Stimulated activated naive CD4-positive, alpha-beta T cell (primary cell): ENCODE data around the gene PIP4K2C.

Source experiments
- DNase-seq, 6 experiments: peaks; one replicate each; lab custom pipeline; 2025; lab: John Stamatoyannopoulos, UW

The PIP4K2C gene

DNA sequence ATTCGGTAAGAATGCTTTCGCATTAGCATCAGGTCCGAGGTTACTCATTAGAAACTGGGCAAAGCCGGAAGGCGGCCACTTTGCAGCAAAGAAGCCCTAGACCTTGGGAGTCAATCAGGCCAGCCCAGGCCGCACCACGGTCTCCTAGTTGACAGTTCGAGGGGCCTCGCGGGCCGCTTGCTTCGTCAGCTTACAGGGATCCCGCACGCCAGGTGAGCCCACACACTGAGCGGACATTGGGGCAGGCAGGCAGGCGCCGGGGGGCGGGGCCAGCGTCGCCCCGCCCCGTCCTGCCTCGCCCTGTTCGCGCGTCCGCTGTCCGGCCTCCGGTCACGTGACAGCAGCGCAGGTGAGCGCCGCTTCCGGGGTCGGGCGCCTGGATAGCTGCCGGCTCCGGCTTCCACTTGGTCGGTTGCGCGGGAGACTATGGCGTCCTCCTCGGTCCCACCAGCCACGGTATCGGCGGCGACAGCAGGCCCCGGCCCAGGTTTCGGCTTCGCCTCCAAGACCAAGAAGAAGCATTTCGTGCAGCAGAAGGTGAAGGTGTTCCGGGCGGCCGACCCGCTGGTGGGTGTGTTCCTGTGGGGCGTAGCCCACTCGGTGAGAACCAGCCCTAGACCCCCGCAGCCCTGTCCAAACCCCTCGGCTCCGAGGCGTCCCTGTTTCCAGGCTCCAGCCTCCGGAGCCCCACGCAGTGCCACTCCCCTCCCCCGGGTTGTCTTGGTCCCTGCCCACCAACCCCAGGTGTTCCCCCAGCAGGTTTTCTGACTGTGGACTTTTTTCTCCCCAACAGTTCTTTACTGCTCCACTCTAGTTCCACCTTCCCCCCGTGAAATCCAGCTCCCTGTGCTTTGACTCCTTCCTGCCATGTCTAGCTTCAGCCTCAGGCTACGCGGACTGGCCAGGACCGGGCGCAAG lies at the start of gene PIP4K2C:
Gene PIP4K2C, plus strand, starts transcription at position 329 of the 918 bp plus-strand sequence. Its CDS starts 98 bp downstream, at position 427.
- DNase-seq = peak; percentile 54 to 76 (median 66)

DNA sequence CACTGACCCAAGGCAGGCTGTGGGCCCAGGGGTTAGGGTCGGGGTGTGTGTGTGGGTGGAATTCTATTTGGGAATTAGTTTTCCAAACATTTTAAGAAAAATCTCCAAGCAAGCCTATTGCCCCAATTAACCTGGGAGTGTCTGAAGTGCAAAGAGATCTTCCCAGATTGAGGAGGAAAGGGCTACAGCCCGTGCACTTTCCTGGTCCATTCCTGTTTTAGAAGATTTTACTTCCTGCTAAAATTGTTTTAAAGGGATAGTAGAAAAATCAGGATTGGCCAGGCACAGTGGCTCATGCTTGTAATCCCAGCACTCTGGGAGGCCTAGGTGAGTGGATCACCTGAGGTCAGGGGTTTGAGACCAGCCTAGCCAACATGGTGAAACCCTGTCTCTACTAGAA lies 49.3 kb upstream of the PIP4K2C start:
- DNase-seq = no peak

DNA sequence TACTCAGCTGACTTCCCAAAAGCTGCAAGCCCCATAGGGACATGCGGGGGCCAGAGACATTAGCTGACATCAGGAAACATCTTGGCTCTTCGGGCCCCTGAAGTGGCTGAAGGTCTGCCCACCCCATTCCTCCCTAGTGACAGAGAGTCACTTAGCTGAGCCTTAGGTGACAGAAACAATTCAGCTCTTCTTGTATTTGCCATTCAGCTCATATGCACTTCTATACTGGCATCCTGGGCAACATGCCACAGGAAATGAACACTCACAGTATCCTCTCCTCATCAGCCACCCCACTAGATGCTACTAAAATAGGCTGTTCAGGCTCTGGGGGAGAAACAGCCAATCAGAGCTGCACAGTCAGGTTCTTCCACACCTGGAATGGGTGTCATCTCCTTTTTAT lies 47.4 kb upstream of the PIP4K2C start:
- DNase-seq = no peak

DNA sequence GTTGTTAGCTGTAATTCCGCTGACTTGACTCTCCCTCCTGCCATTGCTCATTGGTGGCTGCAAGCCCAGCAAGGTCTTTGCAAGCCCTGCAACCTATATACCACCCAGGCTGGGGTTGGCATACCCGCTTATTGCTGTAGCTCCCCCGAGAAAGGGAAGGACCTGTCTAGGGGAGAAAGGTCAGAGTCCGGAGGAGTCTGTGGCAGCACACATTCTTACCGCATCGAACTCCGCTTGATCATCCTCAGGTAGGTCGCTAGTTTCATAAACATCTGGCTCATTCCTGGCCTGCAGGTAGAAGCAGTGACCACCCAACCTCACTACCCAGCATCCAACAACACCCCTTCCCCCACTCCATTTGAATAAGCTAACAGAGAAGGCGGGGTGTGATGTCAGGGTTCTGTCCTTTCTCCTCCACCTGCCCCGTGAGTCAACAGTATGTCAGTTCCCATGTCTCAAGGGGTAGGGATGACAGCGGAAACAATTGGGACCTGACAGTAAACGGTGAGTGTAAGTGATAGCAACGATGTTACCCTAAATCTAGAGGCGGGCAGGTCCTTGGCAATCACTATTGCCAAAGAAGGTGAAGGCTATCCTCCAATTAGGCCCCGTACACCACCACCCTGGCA lies 45.1 kb upstream of the PIP4K2C start:
- DNase-seq = no peak

DNA sequence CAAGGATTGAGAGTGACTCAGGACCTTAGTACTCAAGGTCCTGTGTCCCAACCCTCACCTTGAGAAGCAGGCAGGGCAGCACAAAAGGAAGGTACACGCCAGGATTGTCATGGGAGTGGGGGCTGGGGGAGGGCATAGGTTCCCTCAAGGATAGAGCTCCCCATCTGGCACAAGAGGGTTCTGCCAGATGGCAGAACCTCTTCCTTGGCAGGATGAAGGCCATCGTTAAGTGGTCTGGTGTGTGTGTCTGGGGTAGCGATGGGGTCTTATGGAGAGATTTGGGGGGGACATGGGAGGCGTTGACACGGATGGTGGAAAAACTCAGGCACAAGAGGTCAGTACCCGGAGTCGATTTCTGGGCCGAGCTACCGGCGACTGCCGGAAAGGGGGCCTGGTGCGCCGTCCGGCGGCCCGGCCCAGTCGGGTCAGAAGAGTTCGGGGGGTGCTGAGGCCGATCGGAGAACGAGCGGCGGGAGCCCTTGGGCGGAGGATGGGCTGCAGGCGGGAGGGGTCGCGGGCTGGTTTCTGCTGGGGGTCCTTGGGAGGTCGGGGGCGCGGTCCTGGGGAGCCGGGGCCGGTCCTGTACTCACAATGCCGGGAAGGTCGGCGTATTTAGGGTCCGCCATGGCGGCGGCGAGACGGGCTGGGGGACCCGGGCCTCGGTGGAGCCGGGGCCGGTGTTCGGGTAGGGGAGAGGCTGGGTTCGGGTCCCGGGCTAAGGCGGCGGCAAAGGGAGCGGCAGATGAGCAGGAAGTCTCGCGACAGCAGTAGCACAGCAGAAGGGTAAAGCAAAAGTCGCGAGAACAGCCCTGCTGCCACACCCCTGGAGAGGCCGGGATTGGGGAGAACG lies 44.3 kb upstream of the PIP4K2C start, which contains the start of gene DCTN2:
Gene DCTN2, minus strand, starts transcription at position 755 of the 850 bp plus-strand sequence. Its CDS starts 129 bp downstream, at position 626.
- peak; percentile 79 to 92 (median 88) for DNase-seq

DNA sequence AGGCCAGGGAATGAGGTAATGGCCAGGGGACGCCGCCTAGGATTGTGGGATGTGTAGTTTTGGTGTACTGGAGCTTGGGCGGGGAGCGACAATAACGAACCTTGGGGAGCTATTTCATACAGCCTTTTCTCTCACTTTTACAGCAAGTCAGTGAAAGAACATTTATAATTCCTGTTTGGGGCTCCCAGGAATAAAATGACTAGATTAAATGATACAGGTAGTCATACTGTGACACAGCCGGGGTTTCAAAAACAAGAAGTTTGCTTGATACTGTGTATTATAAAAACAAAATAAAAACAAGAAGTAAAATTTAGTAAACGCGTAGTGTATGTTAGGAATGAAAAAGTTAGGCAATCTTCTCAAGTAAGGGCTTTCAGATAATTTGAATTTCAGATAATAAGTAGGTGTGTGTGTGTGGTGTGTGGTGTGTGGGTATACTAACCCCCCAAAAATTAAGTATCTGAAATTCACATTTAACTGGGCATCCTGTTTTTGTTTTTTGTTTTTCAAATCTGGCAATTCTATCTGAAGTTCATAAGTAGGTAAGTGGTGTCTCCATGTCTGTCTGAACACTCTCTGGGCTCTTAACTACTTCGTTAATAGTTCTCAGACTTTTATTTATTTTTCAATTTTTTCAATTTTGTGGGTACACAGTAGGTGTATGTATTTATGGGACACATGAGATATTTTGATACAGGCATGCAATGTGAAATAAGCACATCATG lies 43.5 kb upstream of the PIP4K2C start:
- DNase-seq = no peak

DNA sequence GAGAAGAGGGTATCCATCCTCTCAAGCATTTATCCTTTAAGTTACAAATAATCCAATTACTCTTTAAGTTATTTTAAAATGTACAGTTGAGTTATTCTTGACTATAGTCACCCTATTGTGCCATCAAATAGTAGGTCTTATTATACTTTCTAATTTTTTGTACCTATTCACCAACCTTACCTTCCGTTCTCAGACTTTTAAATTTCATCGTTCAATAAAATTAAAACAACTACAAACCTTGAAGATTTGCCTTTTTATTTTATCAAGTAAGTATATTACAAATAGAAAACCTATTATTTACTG lies 43.0 kb upstream of the PIP4K2C start:
- DNase-seq = no peak

DNA sequence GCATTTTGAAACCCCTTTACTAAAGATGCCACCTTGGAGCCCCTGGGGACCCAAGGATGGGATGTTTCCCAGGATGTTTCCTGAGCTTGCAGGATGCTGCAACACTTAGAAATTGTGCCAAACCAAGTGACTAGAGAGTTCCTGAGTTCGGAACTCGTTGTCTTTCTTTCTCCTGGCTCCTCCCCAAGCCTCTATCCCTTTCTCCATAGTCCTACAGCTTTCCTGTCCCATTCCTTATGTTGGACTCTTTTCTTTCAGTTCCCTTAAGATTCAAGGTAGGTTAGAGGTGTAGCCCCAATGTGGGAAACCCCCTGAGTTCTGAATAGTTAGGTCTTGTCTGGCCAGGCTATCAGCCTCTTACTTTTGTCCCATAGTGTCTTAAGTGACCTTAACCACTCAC lies 42.5 kb upstream of the PIP4K2C start:
- no peak for DNase-seq

DNA sequence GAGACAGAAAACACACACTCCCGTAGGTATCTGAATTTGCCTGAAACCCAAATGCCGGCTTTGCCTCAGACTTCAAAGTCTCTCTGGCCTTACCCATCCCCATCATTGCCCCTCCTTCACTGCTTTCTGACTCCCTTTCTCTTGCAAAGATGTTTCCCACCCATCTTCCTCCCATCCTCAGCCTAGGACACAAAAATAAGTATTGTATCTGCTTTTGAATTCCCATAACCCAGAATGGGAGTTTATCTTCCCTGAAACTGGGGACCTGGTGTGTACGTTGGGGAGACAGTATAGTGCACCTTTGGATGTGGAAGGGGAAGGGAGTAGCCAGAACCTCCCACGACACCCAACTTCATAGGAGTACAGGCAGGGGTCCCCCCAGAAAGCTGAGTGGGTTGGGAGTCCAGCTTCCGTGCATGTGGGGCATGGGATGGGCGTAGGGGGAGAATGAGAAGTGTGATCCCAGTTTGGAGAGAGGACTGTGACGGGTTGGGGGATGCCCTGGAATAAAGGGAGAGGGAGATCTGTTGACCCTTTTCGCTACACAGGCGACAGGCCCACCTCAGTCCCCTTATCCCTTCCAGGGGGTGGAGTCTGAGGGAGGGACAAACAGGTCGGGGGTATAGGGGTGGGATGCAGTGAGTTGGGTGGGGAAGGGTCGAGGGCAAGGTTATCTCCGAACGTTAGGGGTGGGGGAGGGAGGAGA lies 41.6 kb upstream of the PIP4K2C start:
- no peak for DNase-seq

DNA sequence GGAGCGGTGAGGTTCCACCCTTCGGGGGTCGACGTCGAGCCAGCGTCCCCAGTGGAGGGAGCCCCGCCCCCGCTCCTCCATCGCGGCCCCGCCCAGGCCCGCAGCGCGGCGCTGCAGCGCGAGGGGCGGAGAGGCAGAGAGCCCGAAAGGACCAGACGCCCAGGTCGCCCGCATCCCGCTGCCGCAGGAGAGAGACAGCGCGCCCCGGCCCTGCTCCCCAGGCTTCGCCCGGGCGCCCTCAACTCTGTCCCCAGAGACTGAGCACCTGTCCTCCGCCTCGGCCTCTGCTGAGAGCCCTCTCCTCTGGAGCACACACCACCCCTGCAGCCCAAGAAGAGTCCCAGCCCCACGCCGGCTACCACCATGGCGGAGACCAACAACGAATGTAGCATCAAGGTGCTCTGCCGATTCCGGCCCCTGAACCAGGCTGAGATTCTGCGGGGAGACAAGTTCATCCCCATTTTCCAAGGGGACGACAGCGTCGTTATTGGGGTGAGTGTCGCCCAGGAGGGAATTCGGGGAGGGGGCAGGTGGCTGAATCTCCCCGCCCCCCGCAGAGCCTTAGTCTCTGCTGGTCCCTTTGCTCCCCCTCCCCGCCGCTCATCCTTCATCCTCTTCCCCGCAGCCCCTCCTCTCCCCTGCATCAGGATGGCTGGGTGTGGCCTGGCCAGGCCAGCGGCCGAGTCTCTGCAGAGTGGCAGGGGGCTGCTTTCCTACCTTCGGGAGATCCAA lies 40.9 kb upstream of the PIP4K2C start, which contains the start of gene KIF5A:
Gene KIF5A, plus strand, starts transcription at position 136 of the 732 bp plus-strand sequence. Its CDS starts 228 bp downstream, at position 364.
- peak; percentile 9 to 53 (median 40) for DNase-seq

DNA sequence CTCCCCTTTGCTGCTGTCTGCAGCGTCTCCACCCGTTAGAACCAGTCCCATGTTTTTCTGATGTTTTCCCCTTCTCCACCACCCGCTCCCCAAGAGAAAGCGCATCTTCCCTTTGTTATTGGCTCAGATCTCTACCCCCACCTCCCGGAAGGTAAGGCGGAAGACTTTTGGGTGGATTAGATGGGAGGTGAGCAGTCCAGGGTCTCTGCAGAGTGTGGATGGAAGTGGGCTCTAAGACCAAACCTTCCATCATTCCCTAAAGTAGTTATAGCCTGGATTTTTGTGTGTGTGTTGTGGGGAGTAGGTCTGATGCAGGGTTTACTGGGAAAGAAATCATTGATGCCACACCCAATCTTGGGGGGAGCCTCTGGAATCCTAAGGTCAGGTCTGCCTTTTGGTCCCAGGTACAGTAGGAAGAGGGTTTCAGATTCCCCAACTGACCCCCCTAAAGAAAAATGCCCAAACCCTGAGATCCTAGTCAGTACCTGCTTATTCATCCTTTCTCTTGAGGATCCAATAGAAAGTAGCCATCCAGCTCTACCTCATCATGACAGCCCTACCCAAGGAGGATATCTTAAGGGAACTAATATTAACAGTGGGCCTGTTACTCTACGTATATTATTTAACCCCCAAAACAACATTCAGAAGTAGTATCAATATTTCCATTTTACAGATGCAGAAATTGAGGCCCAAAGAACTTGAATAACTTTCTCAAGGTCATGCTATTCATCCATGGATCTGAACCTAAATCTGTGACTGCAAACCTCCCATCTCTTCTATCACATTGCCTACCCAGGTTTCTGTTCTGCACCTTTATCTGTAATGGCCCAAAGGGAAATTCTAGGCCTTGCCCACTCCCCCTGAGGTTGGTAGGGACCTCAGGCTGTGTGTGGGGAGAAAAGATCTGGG lies 40.1 kb upstream of the PIP4K2C start:
- no peak for DNase-seq

DNA sequence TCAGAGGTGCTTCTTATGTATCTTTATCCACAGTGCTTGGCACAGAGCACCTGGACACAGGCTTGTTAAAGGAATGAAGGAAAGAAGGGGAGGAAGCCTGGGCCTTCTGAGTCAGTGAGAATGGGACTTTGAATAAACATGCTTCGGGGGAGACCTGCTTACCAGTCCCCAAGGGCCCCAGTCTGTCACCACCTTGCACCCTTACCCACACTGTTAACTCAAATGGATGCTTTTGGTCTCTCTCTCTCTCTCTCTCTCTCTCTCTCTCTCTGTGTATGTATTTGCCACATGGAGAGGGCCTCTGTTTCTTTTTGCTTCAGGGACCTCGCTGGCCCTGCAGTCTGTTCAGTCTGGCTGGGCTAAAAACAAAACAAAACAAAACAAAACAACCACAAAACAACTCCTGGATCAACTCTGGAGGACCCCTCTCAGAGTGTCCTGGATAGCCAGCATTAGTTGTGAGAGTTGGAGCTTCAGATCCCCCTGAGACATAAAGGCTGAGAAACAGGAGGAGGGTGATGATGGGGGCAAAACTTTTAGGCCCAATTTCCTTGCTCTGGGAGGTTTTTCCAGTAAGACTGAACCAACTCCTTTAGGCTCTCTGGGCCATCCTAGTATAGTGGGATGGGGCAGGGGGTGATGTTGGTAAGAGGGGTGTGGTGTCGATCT lies 39.2 kb upstream of the PIP4K2C start:
- DNase-seq = no peak

DNA sequence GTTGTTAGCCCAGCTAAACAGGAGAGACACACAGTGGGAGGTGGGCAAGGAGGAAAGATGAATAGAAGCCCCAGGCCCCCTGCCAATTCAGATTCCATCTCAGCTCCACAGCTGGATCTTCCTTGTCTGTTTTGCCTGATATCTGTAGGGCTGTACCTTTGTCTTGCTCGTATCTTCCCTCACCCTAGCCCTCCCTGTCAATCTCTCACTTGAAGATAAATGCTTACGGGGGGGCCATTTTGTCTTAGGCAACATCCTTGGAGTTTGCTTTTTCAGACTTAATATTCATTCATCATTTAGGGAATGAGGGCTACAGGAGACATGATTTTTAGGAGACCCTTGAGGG lies 38.7 kb upstream of the PIP4K2C start:
- no peak for DNase-seq

DNA sequence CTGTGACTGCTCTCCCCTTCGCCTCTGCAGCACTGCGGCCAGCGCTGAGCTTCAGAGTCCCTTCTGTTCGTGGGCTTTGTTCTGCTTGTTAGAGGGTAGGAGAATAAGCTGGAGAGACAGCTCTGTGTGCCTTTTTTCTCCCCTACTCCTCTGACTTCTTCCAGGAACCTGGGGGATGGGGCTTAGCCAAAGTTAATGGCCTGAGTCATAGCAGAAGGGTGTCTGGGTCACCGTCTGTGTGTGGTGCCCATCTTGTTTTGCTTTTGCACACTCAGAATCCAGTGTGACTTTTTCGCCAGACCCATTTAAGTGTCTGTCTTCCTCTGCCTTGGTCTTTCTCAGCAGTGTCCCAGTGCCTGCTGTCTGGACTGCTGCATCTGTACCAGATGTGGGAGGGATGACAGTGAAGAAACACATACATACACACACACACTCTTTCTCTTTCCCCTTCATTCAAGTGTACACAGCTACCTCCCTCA lies 38.1 kb upstream of the PIP4K2C start:
- no peak for DNase-seq

DNA sequence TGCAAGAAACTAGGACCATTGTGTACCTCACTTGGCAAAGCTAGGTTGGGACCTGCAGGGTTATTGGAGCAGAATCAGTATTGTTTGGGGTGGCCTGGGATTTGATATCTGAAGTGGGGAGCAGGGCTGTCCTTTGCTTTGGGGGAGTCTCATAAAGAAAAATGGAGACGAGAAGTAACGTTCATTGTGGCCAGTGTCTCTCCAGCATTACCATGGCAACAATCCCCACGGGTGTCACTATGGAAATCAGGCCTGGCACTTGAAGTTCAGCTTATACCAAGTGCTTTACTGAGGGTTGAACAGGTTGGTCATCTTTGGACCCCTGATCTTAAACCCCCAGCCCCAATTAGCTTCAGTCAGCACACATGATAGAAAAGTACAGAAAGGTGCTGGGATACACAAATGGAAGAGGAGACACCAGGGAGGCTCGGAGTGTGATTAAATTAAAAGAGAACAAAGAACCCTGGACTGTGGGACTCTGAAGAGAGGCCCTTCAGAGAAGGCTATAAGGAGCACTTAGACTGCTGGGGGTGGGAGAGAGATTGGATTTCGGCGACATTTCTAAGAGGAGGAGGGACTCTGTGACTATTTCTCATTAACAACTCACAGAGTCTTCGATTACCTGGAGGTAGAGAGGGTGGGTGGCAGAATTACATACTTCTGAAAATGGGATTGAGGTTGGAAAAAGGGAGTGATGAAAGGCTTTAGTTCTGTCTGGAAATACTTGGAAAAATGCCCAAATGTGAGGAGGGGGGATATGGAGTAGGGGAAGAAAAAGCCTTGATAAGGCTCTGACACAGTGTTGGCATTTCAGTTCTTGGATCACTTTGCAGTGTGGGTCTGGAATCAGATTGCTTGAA lies 37.4 kb upstream of the PIP4K2C start:
- no peak for DNase-seq

DNA sequence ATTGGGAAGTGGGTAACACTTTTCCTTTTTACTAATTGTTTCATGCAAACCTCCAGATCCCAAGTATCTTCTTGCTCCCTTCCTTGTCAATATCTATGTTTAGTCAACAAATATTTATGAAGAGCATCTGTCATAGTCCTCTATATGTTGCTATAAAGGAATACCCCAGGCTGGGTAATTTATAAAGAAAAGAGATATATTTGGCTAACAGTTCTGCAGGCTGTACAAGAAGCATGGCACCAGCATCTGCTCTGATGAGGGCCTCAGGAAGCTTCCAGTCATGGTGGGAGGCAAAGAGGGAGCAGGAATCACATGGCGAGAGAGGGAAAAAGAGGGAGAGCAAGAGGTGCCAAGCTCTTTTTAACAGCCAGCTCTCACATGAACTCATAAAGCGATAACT lies 36.5 kb upstream of the PIP4K2C start:
- DNase-seq = no peak

DNA sequence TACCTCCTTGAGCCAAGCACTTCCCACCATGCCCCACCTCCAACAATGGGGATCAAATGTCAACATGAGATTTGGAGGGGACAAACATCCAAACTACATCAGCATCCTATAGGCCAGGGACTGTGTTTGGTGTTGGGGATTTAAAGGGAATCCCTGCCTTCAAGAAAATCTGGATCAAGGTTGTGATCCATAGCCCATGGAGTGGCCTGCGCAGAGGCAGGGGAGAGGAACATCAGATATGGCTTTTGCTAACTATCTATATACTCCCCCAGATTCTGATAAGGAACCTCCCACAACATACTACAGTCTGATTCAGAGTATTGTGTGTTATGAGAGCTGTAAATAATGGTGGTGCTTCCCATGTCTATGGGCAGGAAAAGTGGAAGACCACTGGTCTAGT lies 36.1 kb upstream of the PIP4K2C start:
- no peak for DNase-seq

DNA sequence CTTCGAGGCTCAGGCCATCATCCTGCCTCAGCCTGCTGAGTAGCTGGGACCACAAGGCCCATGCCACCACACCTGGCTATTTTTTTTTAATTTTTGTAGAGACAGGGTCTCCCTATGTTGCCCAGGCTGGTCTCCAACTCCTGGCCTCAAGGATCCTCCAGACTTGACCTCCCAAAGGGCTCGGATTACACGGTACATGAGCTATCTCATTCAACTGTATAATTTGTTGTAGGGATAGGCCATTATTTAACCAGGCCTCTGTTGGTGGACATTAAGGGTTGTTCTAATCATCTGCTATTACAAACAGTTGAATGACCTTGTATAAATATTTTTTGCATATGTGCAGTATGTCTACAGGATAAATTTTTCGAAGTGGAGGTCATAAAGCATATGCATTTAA lies 32.1 kb upstream of the PIP4K2C start:
- no peak for DNase-seq
